H9 (cell line): ENCODE results near the gene CCNYL1. TPM values are rescaled to one million over a fixed set of nuclear protein-coding genes. Genes with fewer than 3 reads are reported as not detected.
A peak's percentile ranks its signal among the peaks of the same experiment; 100 is the strongest.

ENCODE experiments used
- DNase-seq: peaks from one replicate; pipeline ENCODE4 v3.0.0-alpha.2; 2017
- H2AFZ ChIP-seq: one replicate; pipeline ENCODE4 v1.6.1; 2013; ENCODE audit warnings: mild to moderate bottlenecking, low read length, control low read depth, moderate library complexity
- H2AK5ac ChIP-seq: 2 replicates; pipeline ENCODE4 v1.6.1; 2013; ENCODE audit warnings: low read length, control low read depth, mixed read lengths; ENCODE audit not compliant: insufficient read length
- H2BK120ac ChIP-seq: one replicate; pipeline ENCODE4 v1.6.1; 2013; ENCODE audit warnings: low read depth, mild to moderate bottlenecking, low read length, control low read depth, inconsistent platforms; ENCODE audit not compliant: poor library complexity, severe bottlenecking
- H2BK12ac ChIP-seq: 2 replicates; pipeline ENCODE4 v1.6.1; 2013; ENCODE audit warnings: low read length, control low read depth, mixed read lengths, low read depth; ENCODE audit not compliant: insufficient read length
- H2BK15ac ChIP-seq: 2 replicates; pipeline ENCODE4 v1.6.1; 2013; ENCODE audit warnings: low read depth, low read length, control low read depth
- H2BK20ac ChIP-seq: one replicate; pipeline ENCODE4 v1.6.1; 2013; ENCODE audit warnings: low read depth, mild to moderate bottlenecking, low read length, control low read depth, inconsistent platforms; ENCODE audit not compliant: poor library complexity, severe bottlenecking
- H2BK5ac ChIP-seq: 2 replicates; pipeline ENCODE4 v1.6.1; 2013; ENCODE audit warnings: low read length, control low read depth, mixed read lengths; ENCODE audit not compliant: insufficient read length
- H3K14ac ChIP-seq: 2 replicates; pipeline ENCODE4 v1.6.1; 2013; ENCODE audit warnings: low read length, control low read depth; ENCODE audit not compliant: insufficient read depth
- H3K18ac ChIP-seq: 2 replicates; pipeline ENCODE4 v1.6.1; 2013; ENCODE audit warnings: low read depth, mild to moderate bottlenecking, mixed read lengths, low read length, control low read depth; ENCODE audit not compliant: insufficient read length
- H3K23ac ChIP-seq: 2 replicates; pipeline ENCODE4 v1.6.1; 2013; ENCODE audit warnings: low read length, control low read depth, mixed read lengths, low read depth; ENCODE audit not compliant: insufficient read length
- H3K23me2 ChIP-seq: 2 replicates; pipeline ENCODE4 v1.6.1; 2013; ENCODE audit warnings: low read depth, mild to moderate bottlenecking, mixed read lengths, low read length, control low read depth; ENCODE audit not compliant: insufficient read length, poor library complexity, severe bottlenecking
- H3K27ac ChIP-seq: 2 replicates; pipeline ENCODE4 v1.5.1; 2013; ENCODE audit warnings: low read length, control low read depth, mixed read lengths, low read depth; ENCODE audit not compliant: insufficient read length
- H3K27me3 ChIP-seq: 2 replicates; pipeline ENCODE4 v1.6.1; 2013; ENCODE audit warnings: low read length, control low read depth, inconsistent platforms; ENCODE audit not compliant: insufficient read depth
- H3K4ac ChIP-seq: 2 replicates; pipeline ENCODE4 v1.6.1; 2013; ENCODE audit warnings: low read depth, mild to moderate bottlenecking, control low read depth, inconsistent platforms, low read length, moderate library complexity
- H3K4me1 ChIP-seq: 2 replicates; pipeline ENCODE4 v1.6.1; 2013; ENCODE audit warnings: low read length, control low read depth, inconsistent platforms; ENCODE audit not compliant: insufficient read depth
- H3K4me2 ChIP-seq: 2 replicates; pipeline ENCODE4 v1.6.1; 2013; ENCODE audit warnings: low read length, control low read depth, mixed read lengths; ENCODE audit not compliant: insufficient read length, insufficient read depth
- H3K56ac ChIP-seq: 2 replicates; pipeline ENCODE4 v1.6.1; 2013; ENCODE audit warnings: low read depth, mild to moderate bottlenecking, mixed read lengths, low read length, control low read depth; ENCODE audit not compliant: insufficient read length
- H3K79me1 ChIP-seq: 2 replicates; pipeline ENCODE4 v1.6.1; 2013; ENCODE audit warnings: low read depth, mild to moderate bottlenecking, moderate library complexity, low read length, control low read depth, inconsistent platforms; ENCODE audit not compliant: insufficient read depth, poor library complexity, severe bottlenecking
- H3K79me2 ChIP-seq: 2 replicates; pipeline ENCODE4 v1.6.1; 2013; ENCODE audit warnings: low read length, control low read depth, inconsistent platforms; ENCODE audit not compliant: insufficient read depth
- H3K9ac ChIP-seq: 2 replicates; pipeline ENCODE4 v1.6.1; 2013; ENCODE audit warnings: low read length, control low read depth, mixed read lengths; ENCODE audit not compliant: insufficient read length; ENCODE audit errors: extremely low read depth
- H3K9me3 ChIP-seq: one replicate; pipeline ENCODE4 v1.6.1; 2013; ENCODE audit warnings: low read depth, low read length, inconsistent platforms; ENCODE audit not compliant: control insufficient read depth
- H3T11ph ChIP-seq: one replicate; pipeline ENCODE4 v1.6.1; 2013; ENCODE audit warnings: mild to moderate bottlenecking, low read length, control low read depth, inconsistent platforms
- H4K20me1 ChIP-seq: one replicate; pipeline ENCODE4 v1.6.1; 2013; ENCODE audit not compliant: control insufficient read depth, insufficient read length, insufficient read depth
- H4K5ac ChIP-seq: 2 replicates; pipeline ENCODE4 v1.6.1; 2013; ENCODE audit warnings: low read depth, mild to moderate bottlenecking, mixed read lengths, low read length, control low read depth; ENCODE audit not compliant: insufficient read length
- H4K8ac ChIP-seq: replicated peaks from 2 replicates; pipeline ENCODE4 v1.6.1; 2013; ENCODE audit warnings: low read length, control low read depth, mixed read lengths, low read depth; ENCODE audit not compliant: insufficient read length
- H4K91ac ChIP-seq: 2 replicates; pipeline ENCODE4 v1.6.1; 2013; ENCODE audit warnings: low read depth, mild to moderate bottlenecking, moderate library complexity, mixed read lengths, low read length, control low read depth; ENCODE audit not compliant: insufficient read length
- H3K27ac Mint-ChIP-seq, 3 experiments: 2 replicates in 2 of 3; 3 replicates in 1 of 3; pipeline ENCODE4 v1.8.0; 2020 to 2021; ENCODE audit warnings: mixed read lengths in 3 of 3, mild to moderate bottlenecking in 1 of 3, moderate library complexity in 1 of 3
- H3K27me3 Mint-ChIP-seq: 2 replicates; pipeline ENCODE4 v1.8.0; 2021; ENCODE audit warnings: low read depth, mild to moderate bottlenecking, moderate library complexity, mixed read lengths
- H3K36me3 Mint-ChIP-seq, 3 experiments: 2 replicates in 2 of 3; 3 replicates in 1 of 3; pipeline ENCODE4 v1.8.0; 2020 to 2021; ENCODE audit warnings: low read depth in 3 of 3, mixed read lengths in 3 of 3; ENCODE audit not compliant: insufficient read depth in 1 of 3
- H3K4me1 Mint-ChIP-seq, 2 experiments: 2 replicates each; pipeline ENCODE4 v1.8.0; 2020; ENCODE audit warnings: mixed read lengths in 2 of 2
- H3K4me3 Mint-ChIP-seq, 2 experiments: 2 replicates in 1 of 2; 3 replicates in 1 of 2; pipeline ENCODE4 v1.8.0; 2020 to 2021; ENCODE audit warnings: mild to moderate bottlenecking in 2 of 2, mixed read lengths in 2 of 2, moderate library complexity in 1 of 2
- H3K9me3 Mint-ChIP-seq, 2 experiments: 2 replicates in 1 of 2; 3 replicates in 1 of 2; pipeline ENCODE4 v1.8.0; 2020; ENCODE audit warnings: mild to moderate bottlenecking in 2 of 2, mixed read lengths in 2 of 2, moderate library complexity in 1 of 2
- WGBS: extraction: QIAGEN DNeasy Blood & Tissue Kit; methylation state at CpG from one replicate; pipeline ENCODE4 v1.1.7; 2013; ENCODE audit warnings: missing lambda C conversion rate, low lambda C conversion rate, mixed read lengths; ENCODE audit not compliant: insufficient read length; ENCODE audit errors: extremely low coverage; 5-methylcytosine and 5-hydroxymethylcytosine counted together
- total RNA-seq: library from RNA; stranded (reverse); gene quantifications from 2 replicates; pipeline ENCODE4 v1.2.1, GENCODE V29; 2021
- TF ChIP-seq, protein P1 (sequence below): fragments of 200-600 bp; sonication (generic); conservative IDR thresholded peaks from 3 replicates; pipeline ENCODE4 v1.8.0; 2021; ENCODE audit warnings: antibody characterized with exemption, mild to moderate bottlenecking

CCNYL1 gene
- total RNA-seq, 1 experiment from 2014 or later: 27.0 TPM

DNA sequence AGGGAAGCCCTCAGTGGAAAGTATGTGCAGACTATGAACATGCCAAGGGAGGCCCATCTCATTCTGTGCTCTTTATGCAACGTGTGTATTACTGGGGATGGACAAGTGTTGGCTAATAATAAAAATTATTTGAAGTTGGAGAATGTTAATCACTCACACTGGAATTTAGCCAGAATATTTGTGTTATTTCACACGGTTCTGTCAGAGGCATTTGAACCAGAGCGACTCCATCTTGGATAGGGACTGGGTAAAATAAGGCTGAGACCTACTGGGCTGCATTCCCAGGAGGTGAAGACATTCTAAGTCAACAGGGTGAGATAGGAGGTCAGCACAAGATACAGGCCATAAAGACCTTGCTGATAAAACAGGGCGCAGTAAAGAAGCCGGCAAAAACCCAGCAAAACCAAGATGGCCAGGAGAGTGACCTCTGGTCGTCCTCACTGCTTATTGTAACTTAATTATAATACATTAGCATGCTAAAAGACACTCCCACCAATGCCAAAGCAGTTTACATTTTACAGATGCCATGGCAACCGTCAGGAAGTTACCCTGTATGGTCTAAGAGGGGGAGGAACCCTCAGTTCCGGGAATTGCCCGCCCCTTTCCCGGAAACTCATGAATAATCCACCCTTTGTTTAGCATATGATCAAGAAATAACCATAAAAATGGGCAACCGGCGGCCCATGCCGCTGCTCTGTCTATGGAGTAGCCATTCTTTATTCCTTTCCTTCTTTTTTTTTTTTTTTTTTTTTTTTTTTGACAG, 60.8 kb downstream of the CCNYL1 start:
- no peak overlapping the region for H3K56ac ChIP-seq
- no peak overlapping the region for H2AFZ ChIP-seq
- WGBS: no CpG with 5 or more reads among the region's 13 CpGs
- peaks cover 6% of the 10 kb centered on the region for H4K20me1 ChIP-seq
- no peak overlapping the region for H3T11ph ChIP-seq
- peaks cover 20% of the 10 kb centered on the region for H3K23me2 ChIP-seq
- no peak overlapping the region for H4K5ac ChIP-seq
- H3K27me3 Mint-ChIP-seq: no peaks in the 10 kb centered on the region
- H3K79me2 ChIP-seq: peaks cover 12% of the 10 kb centered on the region; the same call in 1 of the 2 replicates
- TF ChIP-seq, protein P1, sequence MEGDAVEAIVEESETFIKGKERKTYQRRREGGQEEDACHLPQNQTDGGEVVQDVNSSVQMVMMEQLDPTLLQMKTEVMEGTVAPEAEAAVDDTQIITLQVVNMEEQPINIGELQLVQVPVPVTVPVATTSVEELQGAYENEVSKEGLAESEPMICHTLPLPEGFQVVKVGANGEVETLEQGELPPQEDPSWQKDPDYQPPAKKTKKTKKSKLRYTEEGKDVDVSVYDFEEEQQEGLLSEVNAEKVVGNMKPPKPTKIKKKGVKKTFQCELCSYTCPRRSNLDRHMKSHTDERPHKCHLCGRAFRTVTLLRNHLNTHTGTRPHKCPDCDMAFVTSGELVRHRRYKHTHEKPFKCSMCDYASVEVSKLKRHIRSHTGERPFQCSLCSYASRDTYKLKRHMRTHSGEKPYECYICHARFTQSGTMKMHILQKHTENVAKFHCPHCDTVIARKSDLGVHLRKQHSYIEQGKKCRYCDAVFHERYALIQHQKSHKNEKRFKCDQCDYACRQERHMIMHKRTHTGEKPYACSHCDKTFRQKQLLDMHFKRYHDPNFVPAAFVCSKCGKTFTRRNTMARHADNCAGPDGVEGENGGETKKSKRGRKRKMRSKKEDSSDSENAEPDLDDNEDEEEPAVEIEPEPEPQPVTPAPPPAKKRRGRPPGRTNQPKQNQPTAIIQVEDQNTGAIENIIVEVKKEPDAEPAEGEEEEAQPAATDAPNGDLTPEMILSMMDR: no peak
- no peak overlapping the region for H2BK15ac ChIP-seq
- H3K36me3 Mint-ChIP-seq: peaks cover 6 to 16% (median 12%) of the 10 kb centered on the region in 3 experiments
- peaks cover 44 to 53% of the 10 kb centered on the region in 2 experiments for H3K4me1 Mint-ChIP-seq
- no peaks in the 10 kb centered on the region for H3K9me3 ChIP-seq
- peak overlapping the region; percentile 61 to 95 (median 83); a peak in 4 of 7 replicates for H3K27ac Mint-ChIP-seq
- no peak overlapping the region for H2AK5ac ChIP-seq
- no peaks in the 10 kb centered on the region; a peak in 1 of 5 replicates for H3K9me3 Mint-ChIP-seq
- H3K4me1 ChIP-seq: peaks cover 3% of the 10 kb centered on the region; the same call in 1 of the 2 replicates
- no peak overlapping the region for H2BK5ac ChIP-seq
- no peak overlapping the region for H3K23ac ChIP-seq
- no peak overlapping the region for H3K27ac ChIP-seq
- H2BK120ac ChIP-seq: no peak overlapping the region
- H3K4me2 ChIP-seq: no peak overlapping the region
- no peak overlapping the region for H4K91ac ChIP-seq
- H3K4me3 Mint-ChIP-seq: peak overlapping the region in 1 of 2 experiments; percentile 41; a peak in 1 of 5 replicates
- no peak overlapping the region for H3K9ac ChIP-seq
- no peak overlapping the region for H4K8ac ChIP-seq
- H2BK12ac ChIP-seq: peak overlapping the region; percentile 71
- no peak overlapping the region for H2BK20ac ChIP-seq
- no peaks in the 10 kb centered on the region for H3K79me1 ChIP-seq
- peak; percentile 77 for DNase-seq
- no peak overlapping the region for H3K18ac ChIP-seq
- H3K14ac ChIP-seq: no peak overlapping the region; the same call in 1 of the 2 replicates
- no peaks in the 10 kb centered on the region for H3K27me3 ChIP-seq
- no peak overlapping the region for H3K4ac ChIP-seq
